NCI-H345 (cell line): ENCODE results near the gene ZC3H14.

Experiments used
- DNase-seq: peaks from one replicate; lab custom pipeline; 2025; lab: John Stamatoyannopoulos, UW

The ZC3H14 gene

DNA sequence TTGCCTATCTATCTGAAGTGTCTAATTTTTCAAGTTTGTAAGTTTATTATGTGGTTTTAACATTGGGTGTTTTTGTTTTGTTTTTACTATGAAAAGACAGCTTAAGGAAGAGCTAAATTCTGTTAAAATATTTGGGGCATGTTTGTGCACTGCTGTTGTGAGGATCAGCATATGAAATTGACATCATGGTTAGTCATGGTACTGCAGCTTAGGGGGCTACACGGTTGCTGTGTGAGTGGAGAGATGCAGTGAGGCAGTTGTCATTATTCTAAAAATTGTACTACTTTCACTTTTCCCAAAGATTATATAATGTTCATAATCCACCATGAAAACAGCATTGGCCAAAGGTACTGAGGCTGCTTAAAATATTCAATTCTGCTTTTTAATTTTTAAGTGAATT lies 49.0 kb downstream of the ZC3H14 start:
- no peak for DNase-seq

DNA sequence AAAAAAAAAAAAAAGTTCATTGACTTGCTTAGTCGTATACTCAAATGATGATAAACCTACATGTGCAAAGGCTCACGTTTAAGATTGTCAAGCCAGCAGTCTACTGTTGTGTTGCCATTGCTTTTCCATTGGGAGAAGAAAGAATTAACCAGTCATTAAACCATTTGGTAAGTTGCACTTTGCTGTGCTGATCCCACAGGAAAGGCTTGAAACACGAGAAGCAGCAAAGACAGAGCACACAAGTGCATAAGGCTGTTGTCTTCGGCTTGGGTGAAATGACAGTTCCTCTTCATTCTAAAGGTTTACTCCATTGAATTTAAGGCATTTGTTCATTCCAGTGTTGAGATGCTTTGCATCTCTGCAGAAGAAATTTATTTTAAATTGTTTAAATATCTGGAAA lies 50.1 kb downstream of the ZC3H14 start:
- no peak for DNase-seq

DNA sequence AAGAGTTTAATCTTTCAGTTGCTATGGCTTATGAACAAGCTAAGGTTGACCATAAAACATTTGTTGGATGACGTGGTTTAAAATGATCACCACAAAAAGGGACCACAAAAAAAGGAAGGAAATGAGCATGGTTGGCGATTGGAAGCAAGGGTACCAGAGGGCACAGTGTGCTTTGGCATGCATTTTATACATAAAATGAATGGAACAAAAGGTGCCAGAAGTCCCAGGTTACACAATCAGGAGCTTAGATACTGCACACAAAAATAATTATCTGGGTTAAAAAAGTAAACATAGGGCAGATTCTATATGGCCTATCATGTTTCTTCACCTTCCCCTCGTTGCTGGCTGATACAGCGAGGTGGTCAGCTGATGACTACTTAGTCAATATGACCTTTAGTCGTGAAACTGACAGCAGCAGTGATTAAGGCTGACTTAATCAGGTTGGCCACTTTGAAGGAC lies 50.7 kb downstream of the ZC3H14 start:
- no peak for DNase-seq

DNA sequence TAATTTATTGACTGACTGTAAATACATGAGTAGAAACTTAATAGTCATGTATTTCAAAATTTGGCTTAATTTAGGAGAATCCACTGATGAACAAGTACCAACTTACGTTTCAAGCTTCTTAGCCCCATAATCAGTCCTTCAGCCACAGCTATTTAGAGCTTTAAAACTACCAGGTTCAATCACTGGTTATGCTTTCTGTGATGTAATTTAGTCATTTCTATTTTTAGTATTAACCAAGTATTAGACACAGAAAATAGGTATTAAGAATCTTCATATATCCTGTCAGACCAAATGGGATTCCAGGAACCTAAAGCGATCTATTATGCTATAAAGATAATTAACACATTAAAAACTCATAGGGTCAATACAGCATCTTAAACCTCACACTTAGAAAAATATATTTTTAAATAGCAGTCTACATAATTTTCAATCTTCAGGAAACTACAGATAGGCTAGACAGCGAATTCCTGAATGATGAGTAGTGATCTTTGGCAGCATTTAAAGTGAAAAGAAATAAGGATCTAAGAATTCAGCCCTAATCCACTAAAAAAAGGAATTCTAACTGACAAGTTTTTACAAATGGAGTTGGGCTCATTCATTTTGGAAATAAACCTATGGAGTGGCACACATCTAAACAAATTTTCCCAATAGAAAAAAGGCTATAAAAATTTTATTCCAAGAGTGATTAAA lies 51.5 kb downstream of the ZC3H14 start:
- DNase-seq: no peak

DNA sequence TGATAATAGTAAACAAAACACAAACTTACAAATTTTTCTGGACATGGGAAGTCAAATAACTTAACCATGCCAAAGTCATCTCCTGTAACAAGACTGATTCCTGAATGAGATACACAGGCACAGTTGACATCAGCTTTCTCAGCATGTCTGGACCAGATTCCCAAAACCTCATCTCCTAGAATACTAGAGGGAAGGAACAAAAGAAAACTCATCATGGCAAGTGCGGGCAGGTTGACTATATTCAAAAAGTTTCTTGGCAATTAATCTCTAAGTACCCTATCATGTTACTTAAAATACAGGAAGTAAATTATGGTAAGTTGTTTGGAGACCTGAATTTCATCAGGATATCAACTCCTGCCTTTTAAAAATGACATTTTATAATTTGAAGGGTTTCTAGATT lies 53.9 kb downstream of the ZC3H14 start:
- no peak for DNase-seq

DNA sequence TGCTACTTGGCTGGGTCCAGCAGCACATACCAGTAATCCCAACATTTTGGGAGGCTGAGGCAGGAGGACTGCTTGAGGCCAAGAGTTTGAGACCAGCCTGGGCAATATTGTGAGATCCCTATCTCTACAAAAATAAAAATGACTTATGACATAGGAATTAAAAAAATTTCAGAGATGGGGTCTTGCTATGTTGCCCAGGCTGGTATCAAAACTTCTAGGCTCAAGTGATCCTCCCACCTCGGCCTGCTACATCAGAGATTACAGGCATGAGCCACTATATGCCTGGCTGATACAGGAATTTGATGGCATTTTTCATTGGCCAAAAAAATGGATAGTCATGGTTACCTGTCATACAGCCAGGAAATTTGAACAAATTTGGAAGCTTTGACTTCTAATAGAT lies 54.6 kb downstream of the ZC3H14 start:
- no peak for DNase-seq

DNA sequence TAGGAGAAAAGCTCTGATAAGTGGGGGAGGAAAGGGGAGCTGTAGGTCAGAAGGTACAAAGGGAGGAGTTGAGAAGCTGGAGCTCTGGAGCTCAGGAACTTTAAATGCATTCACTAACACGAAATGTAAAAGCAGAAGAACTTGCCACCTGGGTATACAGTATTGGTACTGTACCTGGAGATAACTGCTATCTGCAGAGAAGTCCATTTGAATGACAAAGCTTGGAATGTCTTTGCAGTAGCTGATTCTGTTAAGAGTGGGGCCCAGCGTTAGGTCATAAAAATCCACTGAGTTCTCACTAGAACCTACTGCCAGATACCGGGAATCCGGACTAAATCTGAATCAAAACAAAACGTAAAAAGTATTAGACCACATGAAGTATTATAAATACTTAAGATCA lies 55.6 kb downstream of the ZC3H14 start:
- DNase-seq: no peak

DNA sequence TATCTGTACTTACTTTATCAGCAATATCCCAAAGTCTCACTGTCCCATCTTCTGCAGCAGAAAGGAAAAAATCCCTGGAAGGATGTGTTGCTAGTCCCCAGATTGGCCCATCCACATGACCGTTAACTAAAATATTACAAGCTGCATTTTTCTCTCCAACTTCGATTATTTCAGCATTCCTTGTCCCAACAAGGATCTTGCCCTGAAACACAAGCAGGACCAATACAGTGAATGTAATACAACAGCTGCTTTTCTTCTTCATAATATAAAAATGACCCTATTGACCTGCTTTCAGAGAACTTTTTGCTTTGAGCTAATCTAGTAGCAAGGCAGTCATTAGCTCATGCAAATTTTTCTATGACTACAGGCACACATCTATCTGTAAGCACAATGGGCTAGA lies 58.3 kb downstream of the ZC3H14 start:
- no peak for DNase-seq

DNA sequence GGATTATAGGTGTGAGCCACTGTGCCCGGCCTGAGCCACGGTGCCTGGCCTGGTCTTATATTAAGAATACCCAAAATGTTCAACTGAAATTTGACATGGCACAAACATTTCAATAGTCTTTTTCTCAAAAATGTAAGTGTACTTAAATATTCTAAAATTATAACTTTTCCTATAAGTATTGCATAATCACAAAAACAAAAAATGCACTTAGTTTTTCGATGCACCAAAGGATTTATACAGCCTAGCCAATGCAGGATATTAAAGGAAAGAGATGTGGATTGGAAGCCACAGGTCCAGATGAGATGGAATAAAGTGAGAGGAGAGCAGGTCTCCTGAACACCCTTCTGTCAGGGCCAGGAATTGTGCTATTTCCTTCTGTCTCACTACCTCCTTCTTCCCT lies 62.8 kb downstream of the ZC3H14 start:
- no peak for DNase-seq

DNA sequence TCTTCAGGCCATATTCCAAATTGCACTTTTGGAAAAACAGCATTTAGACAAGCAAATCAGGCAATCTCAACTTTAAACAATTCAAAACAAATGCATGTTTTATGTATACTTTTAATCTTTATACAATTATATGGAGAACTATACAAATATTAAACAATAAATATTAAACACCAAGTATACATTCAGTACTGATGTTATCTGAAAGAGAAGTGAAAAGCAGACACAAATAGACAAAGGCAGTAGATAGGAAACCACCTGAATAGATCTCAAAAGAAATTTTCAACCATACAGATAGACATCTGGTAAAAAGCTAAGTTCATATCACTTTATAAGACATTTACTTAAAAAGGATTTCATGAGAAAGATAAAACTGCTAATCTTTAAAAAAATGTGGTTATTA lies 65.2 kb downstream of the ZC3H14 start:
- no peak for DNase-seq

DNA sequence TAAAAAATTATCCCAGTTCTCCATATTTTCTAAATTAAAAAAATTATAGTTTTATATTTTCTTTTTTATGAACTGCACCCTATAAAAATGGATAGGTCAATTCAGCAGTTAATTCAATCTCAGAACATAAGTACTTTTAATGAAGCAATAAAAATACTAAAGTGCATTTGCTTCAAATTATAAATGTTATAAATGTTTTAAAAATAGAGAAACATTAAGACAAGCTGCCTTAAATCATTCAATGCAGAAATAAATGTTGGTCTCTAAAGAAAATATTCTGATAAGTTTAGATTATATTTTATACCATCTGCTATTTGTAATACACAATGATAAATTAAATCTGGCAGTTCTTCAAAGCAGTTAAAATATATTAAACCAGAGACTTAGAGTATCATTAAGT lies 65.6 kb downstream of the ZC3H14 start:
- DNase-seq: no peak

DNA sequence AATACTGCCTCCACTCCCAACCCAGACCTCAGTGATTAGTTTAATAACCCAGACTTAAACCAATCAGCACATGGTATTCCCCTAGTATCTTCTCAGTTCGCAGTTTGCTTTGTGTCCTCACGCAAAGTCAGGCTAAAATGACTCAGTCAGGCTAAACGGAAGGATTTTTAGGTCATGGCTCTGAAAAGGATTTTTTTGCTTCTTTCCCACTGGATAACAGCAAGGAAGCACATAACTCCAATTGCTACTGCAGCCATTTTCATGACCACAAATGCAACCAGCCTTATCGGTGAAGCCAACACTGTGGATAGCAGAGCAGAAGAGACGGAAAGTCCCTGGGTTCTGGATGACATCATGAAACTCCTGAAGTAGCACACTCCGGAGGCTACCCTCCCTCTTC lies 67.7 kb downstream of the ZC3H14 start:
- DNase-seq: no peak

DNA sequence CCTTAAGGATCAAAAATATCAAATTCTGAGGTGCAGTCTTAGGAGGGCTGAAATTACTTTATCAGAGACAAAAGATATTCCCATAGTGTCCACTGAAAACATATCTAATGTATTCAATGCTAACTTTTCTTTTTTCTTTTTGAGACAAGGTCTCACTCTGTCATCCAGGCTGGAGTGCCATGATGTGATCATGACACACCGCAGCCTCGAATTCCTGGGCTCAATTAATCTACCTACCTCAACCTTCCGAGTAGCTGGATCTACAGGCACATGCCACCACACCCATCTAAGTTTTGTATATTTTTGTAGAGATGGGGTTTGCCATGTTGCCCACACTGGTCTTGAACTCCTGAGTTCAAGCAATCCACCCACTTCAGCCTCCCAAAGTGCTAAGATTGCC lies 68.3 kb downstream of the ZC3H14 start:
- no peak for DNase-seq

DNA sequence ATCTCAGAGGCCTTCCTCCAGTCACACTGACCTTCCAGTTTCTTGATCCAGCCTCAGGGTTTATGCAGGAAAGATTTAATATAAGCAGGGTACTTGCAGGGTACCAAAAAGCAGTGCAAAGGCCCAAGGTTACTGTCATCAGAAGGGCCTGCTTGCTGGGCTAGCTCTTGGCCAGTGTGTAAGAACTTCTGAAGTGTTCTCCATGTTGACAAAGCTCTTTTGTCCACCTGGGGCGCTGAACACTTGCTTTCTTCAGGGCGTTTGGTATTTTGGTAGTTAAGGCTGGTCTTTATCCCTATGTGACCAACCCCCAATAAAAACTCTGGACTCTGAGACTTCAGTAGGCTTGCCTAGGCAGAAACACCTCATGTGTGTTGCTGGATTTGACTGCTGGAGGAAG lies 69.7 kb downstream of the ZC3H14 start:
- no peak for DNase-seq

DNA sequence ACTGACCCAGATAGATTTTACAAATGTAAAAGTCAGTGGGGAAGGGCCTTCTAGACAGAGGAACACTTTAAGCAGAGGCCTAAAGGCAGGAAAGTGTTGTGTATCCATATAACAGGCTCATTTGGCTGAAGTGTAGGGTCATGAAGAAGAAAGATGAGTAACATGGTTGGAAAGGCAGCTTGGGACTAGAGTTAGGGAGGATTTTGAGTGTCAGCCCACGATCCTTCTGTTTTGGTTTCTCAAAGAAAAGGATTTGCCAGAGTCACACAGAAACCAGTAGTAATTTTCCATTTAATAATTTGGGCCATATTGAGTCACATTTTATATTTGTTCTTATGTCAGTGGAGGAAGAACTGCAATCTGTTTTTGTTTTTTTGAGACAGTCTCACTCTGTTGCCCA lies 76.4 kb downstream of the ZC3H14 start:
- DNase-seq: no peak

DNA sequence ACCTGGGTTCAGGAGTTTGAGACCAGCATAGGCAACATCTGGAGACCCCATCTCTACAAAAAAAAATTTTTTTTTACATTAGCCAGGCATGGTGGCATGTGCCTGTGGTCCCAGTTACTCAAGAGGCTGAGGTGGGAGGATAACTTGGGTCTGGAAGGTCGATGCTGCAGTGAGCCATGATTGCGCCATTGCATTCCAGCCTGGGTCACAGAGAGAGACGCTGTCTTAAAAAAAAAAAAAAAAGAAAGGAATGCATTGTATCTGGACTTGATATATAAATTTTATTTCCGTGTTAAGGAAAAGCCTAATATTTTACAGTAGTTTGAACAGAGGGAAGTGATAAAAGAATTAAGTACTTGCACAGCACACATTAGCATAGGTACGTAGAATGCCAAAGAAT lies 97.2 kb downstream of the ZC3H14 start:
- DNase-seq: no peak

DNA sequence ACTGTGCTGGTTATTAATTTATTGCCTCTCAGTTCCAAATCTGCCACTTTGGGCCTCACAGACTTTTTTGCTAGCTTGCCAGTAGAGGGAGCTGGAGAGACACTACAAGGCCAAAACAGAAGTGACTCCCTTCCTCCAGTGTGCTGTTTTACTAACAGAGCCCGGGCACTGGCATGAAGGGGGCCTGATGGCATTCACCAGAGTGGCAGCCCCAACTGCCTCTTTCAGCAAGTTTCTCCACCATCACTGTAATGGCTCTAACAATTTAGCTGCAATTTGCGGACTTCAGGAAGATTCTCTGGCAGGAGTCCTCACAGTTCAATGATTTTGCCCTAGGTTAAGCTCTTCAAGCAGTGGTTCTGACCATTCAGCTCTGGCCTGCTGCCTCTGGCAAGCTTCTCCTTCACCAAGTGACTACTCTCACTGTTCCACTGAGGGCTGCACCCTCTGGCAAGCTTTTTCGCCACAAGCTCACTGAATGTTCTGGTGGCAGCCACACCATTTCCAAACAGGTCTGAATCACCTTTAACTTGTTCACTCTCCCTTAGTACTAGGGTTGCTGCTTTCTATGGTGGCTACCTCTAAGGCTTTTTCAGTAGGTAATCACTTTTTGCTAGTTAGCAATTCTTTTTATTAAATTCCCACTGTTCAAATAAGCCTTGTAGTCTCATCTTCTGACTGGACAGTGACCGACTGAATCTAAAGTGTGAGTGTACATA lies 104.9 kb downstream of the ZC3H14 start:
- DNase-seq: peak; percentile 73

DNA sequence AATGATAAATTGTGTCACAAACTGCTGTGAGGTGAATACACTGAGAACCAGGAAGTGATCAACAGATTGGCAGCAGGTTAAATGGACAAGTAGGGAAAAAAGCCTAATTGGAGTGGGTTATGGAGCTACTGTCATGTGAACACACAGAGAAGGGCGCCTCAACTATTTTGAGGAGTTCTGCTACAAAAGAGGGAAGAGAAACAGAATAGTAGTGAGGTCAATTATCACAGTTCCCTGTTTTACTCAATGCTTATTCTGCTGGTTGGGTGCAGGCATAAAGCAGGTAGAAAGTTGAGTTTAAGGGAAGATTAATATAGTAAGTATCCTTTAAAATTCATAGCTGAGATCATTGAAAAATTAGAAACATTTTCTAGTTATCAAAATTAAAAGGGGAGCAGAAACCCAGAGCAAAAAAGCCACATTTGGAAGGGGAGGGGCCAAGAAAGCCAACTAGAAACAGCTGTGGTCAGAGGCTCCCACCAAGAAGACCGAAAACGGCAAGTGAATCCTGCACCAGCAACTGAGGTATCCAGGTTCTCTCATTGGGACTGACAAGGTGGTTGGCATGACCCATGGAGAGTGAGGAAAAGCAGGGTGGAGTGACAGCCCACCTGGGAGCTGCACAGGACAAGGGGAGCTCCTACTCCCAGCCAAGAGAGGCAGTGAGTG lies 105.7 kb downstream of the ZC3H14 start:
- no peak for DNase-seq

DNA sequence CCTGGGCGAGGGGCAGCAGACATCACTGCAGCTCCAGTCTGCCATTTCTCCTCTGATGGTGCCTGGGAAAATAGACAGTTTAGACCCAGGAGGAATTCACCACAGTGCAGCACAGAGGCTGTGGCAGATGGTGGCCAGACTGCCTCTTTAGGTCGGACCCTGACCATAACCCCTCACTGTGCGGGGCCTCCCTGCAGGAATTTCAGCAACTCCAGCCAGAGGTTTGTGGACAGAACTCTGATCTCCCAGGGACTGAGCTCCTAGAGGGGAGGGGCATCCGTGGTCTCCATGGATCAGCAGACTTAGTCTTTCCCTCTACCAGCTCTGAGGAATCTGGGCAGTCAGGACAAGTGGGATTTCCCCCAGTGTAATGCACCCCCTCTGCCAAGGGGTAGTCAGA lies 106.5 kb downstream of the ZC3H14 start:
- DNase-seq: no peak
